GM20000 (cell line): Measurements from ENCODE around the gene TM9SF3.

Source experiments
- DNase-seq: peaks from one replicate; pipeline ENCODE4 v3.0.0; 2012; ENCODE audit warnings: low spot score
- TF ChIP-seq, protein P1 (sequence below): IDR thresholded peaks from 2 replicates; pipeline ENCODE4 v1.5.1; 2012; ENCODE audit warnings: mild to moderate bottlenecking, control low read depth; ENCODE audit errors: extremely low read depth, missing control alignments

TM9SF3 gene

DNA sequence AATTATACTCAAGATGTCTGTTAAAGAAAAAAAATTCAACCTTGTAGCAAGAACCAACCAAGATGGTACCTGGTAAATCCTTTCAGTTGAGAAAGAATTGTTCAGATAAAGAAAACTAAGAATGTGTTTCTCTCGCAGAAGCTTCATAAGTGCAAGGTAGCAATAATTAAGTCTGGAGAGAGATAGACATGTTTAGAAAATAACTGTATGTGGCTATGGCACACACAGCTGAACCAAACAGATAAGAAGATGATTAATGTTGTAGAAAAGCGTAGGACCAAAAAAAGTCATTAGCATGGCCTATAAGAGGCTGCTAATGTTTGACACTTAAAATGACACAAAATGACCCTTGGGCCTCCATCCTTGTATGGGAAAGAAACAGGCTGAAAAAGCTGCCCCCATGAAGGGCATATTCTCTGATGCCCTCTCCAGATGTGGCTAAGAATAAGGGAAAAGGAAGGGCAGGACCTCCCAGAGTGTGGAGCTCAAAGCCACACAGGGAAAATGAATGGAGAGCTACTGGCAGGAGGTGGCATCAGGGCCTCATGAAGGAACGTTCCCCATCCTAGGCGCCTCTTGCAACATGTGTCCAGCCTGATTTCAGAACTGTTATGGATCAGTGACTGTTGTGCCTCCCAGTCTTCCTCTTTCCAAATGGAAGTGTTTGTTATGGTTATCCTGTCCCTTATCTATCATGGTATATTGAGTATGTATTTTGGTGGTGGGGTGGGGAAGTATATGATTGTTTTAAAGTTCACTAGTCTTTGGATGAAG lies 103.8 kb downstream of the TM9SF3 start:
- TF ChIP-seq, protein P1, sequence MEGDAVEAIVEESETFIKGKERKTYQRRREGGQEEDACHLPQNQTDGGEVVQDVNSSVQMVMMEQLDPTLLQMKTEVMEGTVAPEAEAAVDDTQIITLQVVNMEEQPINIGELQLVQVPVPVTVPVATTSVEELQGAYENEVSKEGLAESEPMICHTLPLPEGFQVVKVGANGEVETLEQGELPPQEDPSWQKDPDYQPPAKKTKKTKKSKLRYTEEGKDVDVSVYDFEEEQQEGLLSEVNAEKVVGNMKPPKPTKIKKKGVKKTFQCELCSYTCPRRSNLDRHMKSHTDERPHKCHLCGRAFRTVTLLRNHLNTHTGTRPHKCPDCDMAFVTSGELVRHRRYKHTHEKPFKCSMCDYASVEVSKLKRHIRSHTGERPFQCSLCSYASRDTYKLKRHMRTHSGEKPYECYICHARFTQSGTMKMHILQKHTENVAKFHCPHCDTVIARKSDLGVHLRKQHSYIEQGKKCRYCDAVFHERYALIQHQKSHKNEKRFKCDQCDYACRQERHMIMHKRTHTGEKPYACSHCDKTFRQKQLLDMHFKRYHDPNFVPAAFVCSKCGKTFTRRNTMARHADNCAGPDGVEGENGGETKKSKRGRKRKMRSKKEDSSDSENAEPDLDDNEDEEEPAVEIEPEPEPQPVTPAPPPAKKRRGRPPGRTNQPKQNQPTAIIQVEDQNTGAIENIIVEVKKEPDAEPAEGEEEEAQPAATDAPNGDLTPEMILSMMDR = no peak
- no peak for DNase-seq

DNA sequence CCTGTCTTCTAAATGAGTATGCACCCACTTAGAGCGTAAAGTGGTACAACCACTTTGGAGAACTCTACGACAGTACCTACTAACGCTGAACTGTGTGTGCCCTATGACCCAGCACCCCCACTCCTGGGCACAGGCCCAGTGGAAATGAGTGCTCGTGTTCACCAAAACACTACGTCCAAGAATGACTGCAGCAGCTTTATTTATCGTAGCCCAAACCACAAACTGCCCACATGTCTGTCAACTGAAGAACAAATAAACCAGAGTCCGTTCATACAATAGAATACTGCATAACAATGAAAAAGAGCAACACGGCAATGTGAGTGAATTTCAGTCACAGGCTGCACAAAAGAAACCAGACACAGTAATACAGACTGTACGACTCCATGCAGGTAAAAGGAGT lies 108.5 kb downstream of the TM9SF3 start:
- TF ChIP-seq, protein P1 = no peak
- DNase-seq = no peak

DNA sequence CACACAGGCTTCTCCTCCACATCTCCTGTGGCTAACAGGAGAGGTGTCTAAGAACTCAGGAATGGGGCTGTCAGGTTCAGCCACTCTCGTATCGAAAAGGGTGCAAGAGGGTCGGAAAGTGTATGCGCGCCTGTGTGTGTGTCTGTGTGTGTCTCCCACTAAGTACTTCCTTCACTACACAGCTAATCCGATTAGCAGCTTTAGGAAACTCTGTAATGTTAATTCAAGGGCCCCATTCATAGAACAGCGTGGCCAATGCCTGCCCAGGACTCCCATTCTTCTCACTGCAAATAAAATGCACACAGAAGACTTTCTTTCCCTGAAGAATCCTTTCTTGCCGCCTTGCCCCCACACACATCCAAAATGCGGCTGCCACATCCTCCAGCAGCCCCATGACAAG lies 112.9 kb downstream of the TM9SF3 start:
- TF ChIP-seq, protein P1 = no peak

DNA sequence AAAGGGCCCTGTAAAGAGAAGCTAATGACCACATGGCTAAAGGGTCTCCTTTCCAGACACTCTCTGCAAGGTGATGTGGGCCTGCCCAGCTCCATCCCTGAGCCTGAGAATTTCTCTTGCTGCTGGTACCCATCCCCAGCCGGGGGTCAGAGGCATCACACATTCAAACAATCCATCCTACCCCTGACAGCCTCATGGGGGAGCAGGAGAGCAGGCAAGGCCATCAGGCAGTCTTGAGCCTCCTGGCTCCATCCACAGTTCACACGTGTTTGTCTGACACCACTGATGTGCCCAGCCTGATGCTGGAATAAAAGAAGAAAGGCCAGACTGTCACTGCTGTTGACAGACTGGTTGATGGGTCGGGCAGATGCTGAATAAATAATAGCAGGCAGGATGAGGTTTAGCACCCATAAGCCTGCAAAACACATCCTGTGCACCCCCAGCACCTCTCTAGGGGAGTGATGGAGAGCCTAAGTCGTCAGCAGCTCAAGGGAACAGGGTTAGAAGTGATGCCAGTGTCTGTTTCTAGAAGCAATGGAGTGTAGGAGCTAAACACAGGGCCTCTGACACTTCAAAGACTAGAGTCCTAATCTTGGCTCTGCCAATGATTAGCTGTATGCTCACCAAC lies 116.6 kb downstream of the TM9SF3 start:
- peak; percentile 71 for DNase-seq
- TF ChIP-seq, protein P1 = peak; percentile 51

More for the DNA sequence above, 112.9 kb downstream of the TM9SF3 start:
- DNase-seq = no peak

DNA sequence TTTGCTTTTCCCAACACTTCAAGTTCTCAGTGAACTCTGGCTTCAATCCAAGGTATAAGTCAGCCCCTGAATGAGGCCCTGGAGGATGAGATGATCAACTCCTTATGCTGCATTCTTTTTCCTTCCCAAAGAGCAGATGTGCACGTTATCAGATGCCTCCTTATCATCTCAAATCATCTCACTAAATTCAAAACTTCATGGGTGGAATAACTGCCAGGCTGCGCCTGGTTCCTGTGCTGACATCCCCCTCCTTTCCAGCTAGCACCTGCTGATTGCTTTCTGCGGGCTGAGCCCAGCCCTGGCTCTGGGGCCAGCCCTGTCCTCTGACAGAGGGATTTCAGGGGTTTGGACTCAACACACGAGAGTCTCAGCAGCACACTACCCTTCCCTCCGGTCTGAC lies 118.0 kb downstream of the TM9SF3 start:
- TF ChIP-seq, protein P1 = no peak
- DNase-seq = no peak
